ENCODE results near the gene XPNPEP2.

Gene XPNPEP2

DNA sequence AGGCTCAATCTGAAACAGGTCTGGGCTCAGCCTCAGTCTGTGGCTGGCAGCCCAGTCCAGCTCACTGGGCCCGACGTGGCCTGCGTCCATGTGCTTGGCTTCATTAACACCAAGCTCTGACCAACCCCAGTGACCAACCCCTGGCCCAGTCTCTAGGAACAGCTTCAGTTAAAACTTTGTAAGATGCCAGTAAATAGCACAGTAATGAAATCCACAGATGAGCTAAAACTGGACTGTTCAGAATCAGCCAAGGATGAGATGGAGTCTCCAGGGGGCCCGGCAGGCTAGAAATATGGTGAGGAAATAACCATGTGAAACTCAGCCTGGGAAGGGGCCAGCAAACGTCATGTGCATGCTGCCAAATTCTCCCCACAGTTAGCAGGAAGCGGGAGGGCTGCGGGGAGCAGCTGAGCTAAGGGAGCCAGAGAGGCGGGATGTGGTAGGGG lies 37.1 kb upstream of the XPNPEP2 start:
- Mint-ChIP-seq H3K9me3 (peaks cover 3% of the 10 kb centered on the region), H3K27ac (peak overlapping the region in 1 of 3 experiments; percentile 38), H3K36me3 (ENCODE audit: low read depth) (no peaks in the 10 kb centered on the region), H3K4me1 (no peaks in the 10 kb centered on the region), H3K27me3 (ENCODE audit: low read depth) (peaks cover 5% of the 10 kb centered on the region), H3K4me3 (no peak overlapping the region)
- TF ChIP-seq, protein P1, sequence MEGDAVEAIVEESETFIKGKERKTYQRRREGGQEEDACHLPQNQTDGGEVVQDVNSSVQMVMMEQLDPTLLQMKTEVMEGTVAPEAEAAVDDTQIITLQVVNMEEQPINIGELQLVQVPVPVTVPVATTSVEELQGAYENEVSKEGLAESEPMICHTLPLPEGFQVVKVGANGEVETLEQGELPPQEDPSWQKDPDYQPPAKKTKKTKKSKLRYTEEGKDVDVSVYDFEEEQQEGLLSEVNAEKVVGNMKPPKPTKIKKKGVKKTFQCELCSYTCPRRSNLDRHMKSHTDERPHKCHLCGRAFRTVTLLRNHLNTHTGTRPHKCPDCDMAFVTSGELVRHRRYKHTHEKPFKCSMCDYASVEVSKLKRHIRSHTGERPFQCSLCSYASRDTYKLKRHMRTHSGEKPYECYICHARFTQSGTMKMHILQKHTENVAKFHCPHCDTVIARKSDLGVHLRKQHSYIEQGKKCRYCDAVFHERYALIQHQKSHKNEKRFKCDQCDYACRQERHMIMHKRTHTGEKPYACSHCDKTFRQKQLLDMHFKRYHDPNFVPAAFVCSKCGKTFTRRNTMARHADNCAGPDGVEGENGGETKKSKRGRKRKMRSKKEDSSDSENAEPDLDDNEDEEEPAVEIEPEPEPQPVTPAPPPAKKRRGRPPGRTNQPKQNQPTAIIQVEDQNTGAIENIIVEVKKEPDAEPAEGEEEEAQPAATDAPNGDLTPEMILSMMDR (IDR thresholded peaks at IDR 0.05; ENCODE audit: unreplicated experiment in 3 of 3) = no peak

DNA sequence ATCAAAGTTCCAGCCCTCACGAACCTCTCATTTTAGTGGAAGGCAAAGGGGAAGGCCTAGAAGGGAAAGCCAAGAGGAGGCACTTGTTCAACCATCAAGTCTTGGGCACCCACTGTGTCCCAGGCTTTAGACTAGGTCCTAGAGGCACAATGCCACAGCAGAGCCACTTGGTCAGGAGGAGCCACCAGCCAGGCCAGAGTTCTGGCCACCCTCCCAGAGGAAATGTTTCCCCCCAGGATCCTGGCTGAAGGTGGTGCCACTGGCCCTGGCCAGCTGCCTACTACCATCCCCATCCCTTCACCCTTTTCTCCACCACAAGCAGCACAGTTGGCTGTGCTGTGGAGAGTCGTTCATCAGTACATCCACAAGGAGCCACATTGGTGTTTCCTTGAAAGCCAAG lies 34.3 kb upstream of the XPNPEP2 start:
- Mint-ChIP-seq H3K27ac (no peak overlapping the region), H3K27me3 (ENCODE audit: low read depth) (peaks cover 1% of the 10 kb centered on the region), H3K4me1 (no peaks in the 10 kb centered on the region), H3K36me3 (ENCODE audit: low read depth) (no peaks in the 10 kb centered on the region), H3K4me3 (no peak overlapping the region), H3K9me3 (peaks cover 23% of the 10 kb centered on the region)
- TF ChIP-seq, protein P1 (IDR thresholded peaks at IDR 0.05; ENCODE audit: unreplicated experiment in 3 of 3) = no peak

DNA sequence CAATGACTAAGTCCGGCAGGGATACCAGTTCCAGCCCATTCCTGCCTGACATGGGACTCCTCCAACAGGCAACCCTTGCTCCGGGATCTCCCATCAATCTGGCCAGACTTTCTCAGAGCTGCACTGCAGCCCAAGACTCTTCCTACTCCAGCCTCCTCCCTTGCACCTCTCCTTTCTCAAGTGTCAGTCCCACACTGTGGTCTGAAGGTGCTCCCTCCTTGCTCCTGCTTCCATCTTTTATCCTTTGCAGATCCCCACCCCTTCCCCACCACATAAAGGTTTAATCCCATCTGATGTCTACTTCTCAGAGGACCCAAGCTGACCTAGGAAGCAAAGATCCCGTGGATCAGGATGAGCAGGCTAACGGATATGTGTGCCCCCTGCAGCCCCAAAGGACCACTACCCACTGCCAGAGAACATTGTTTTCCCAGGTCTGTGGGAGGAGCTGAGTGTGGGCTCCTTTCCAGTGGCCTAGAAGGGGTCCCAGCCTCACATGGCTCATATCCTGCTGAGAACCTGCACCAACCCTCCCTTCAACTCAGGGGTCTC lies 33.3 kb upstream of the XPNPEP2 start:
- H3K36me3 Mint-ChIP-seq (ENCODE audit: low read depth) = no peaks in the 10 kb centered on the region
- no peak overlapping the region for H3K27ac Mint-ChIP-seq
- no peaks in the 10 kb centered on the region for H3K27me3 Mint-ChIP-seq (ENCODE audit: low read depth)

DNA sequence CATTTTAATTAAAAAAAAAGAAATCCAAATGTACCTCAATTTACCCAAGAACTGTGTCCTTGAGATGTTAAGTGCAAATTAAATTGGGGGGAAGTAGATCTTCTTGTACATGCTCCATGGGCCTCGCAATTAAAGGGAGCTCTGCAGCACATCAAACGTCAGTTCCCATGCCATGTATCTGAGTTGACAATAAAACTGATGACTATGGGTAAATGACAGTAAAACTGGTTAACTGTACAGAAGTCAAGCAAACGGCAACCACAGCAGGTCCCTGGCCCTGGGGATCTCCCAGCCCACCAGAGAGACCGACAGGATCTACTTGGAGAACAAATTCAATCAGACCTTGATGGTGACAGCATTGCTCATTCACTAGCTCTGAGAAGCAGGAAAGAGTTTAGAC lies 32.8 kb upstream of the XPNPEP2 start:
- no peak overlapping the region for H3K4me3 Mint-ChIP-seq
- no peaks in the 10 kb centered on the region for H3K4me1 Mint-ChIP-seq
- TF ChIP-seq, protein P1 (IDR thresholded peaks at IDR 0.05; ENCODE audit: unreplicated experiment in 3 of 3) = no peak
- no peak overlapping the region for H3K27ac Mint-ChIP-seq
- H3K27me3 Mint-ChIP-seq (ENCODE audit: low read depth) = no peaks in the 10 kb centered on the region
- H3K36me3 Mint-ChIP-seq (ENCODE audit: low read depth) = no peaks in the 10 kb centered on the region
- H3K9me3 Mint-ChIP-seq = peaks cover 25% of the 10 kb centered on the region

More for the DNA sequence above, 33.3 kb upstream of the XPNPEP2 start:
- Mint-ChIP-seq H3K4me3 (no peak overlapping the region), H3K9me3 (peaks cover 25% of the 10 kb centered on the region), H3K4me1 (no peaks in the 10 kb centered on the region)
- TF ChIP-seq, protein P1 (IDR thresholded peaks at IDR 0.05; ENCODE audit: unreplicated experiment in 3 of 3) = no peak

DNA sequence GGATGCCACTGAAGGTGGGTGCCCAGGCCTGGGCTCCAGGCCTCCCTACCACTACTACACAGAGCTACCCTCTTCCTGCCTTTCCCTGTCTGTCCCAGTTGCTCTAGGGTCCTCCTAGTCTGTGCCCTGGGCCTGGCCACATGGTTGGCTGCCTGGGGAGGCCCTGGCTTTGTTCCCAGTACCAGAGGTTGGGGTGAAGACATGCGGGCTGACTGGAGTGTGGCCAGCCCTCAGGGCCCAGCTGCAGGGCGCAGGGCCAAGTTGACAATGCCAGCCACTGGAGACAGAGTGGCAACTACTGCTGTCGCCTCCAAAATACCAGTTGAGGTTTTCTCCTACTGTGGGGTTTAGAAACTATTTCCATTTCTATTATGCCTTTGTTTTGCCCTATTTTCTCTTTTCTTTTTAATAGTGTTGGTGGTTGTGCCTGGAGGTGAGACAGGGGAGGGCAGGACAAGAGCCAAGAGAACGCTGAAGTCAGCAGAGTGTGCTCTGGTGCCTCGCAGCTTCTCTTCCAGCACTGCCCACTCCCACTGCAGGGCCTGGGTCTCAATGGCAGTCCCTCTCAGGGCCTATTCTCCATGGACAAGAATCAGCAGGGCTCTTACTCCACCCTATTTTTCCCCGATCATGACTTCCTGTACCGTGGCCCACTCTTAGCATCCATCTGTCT lies 32.2 kb upstream of the XPNPEP2 start:
- TF ChIP-seq, protein P1 (IDR thresholded peaks at IDR 0.05; ENCODE audit: unreplicated experiment in 3 of 3) = no peak
- H3K4me3 Mint-ChIP-seq = no peak overlapping the region
- no peak overlapping the region for H3K27ac Mint-ChIP-seq
- no peaks in the 10 kb centered on the region for H3K27me3 Mint-ChIP-seq (ENCODE audit: low read depth)
- H3K36me3 Mint-ChIP-seq (ENCODE audit: low read depth) = no peaks in the 10 kb centered on the region
- no peaks in the 10 kb centered on the region for H3K4me1 Mint-ChIP-seq
- peaks cover 25% of the 10 kb centered on the region for H3K9me3 Mint-ChIP-seq

DNA sequence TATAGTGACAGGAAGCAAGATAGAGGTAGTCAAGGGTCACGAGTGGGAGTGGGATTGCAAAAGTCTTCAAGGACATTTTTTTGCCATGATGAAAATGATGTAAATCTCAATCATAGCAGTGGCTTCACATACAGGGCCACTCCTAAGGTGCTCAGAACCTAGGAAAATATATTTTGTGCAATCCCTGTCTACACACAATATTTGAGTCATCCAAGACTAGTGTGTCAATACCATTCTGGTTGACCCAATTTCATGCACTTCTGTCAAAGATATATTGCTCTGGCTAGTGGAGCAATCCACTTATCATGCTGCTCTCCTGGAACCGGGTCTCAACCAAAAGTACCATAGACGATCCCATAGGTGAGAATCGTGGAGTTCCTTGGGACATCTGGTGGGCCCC lies 24.2 kb upstream of the XPNPEP2 start:
- H3K36me3 Mint-ChIP-seq (ENCODE audit: low read depth) = no peaks in the 10 kb centered on the region
- H3K4me3 Mint-ChIP-seq = no peak overlapping the region
- H3K27me3 Mint-ChIP-seq (ENCODE audit: low read depth) = peaks cover 5% of the 10 kb centered on the region
- H3K9me3 Mint-ChIP-seq = peaks cover 1% of the 10 kb centered on the region
- TF ChIP-seq, protein P1 (IDR thresholded peaks at IDR 0.05; ENCODE audit: unreplicated experiment in 3 of 3) = no peak
- H3K27ac Mint-ChIP-seq = no peak overlapping the region
- H3K4me1 Mint-ChIP-seq = peaks cover 6% of the 10 kb centered on the region
